Gastrocnemius medialis (tissue), 4 donors: ENCODE measurements around the gene CACNA1C. TPM values are rescaled to one million over a fixed set of nuclear protein-coding genes. Genes with fewer than 3 reads are reported as not detected.

Source experiments
- ATAC-seq, 2 donors: fragments of 150-250 bp; one replicate each; pipeline ENCODE4 v1.9.1; 2016
- DNase-seq, 2 donors: peaks; one replicate each; pipeline ENCODE4 v3.0.0-alpha.2; 2019
- H3K27ac ChIP-seq, 4 donors: fragments of 200-600 bp; sonication (generic); 1 replicate in 1 of 4; 2 replicates in 3 of 4; pipeline ENCODE4 v1.5.1; 2016 to 2018; ENCODE audit warnings: mild to moderate bottlenecking in 2 of 4, moderate library complexity in 1 of 4
- H3K27me3 ChIP-seq, 3 donors: fragments of 200-600 bp; sonication (generic) in 2 of 3; 1 replicate in 1 of 3; 2 replicates in 2 of 3; pipeline versions ENCODE4 v1.5.1 to v1.6.0; 2016 to 2019; ENCODE audit warnings: mild to moderate bottlenecking in 1 of 3, moderate library complexity in 1 of 3
- H3K36me3 ChIP-seq, 2 donors: fragments of 200-600 bp; sonication (generic) in 1 of 2; one replicate each; pipeline ENCODE4 v1.5.1; 2017 to 2018
- H3K4me1 ChIP-seq, 2 donors: fragments of 200-600 bp; sonication (generic) in 1 of 2; one replicate each; pipeline ENCODE4 v1.5.1; 2016 to 2017; ENCODE audit warnings: mild to moderate bottlenecking in 2 of 2
- H3K4me3 ChIP-seq, 4 donors: fragments of 200-600 bp; sonication (generic) in 3 of 4; 1 replicate in 1 of 4; 2 replicates in 3 of 4; pipeline ENCODE4 v1.5.1; 2016 to 2019; ENCODE audit warnings: mild to moderate bottlenecking in 2 of 4
- H3K9me3 ChIP-seq, 3 donors: fragments of 200-600 bp; sonication (generic) in 2 of 3; 1 replicate in 1 of 3; 2 replicates in 2 of 3; pipeline ENCODE4 v1.5.1; 2016 to 2019
- POLR2A ChIP-seq, 2 donors: fragments of 450-650 bp; IDR thresholded peaks; one replicate each; pipeline ENCODE4 v1.6.1; 2017; ENCODE audit warnings: antibody characterized with exemption in 2 of 2, mild to moderate bottlenecking in 2 of 2, moderate library complexity in 2 of 2
- in situ Hi-C, 4 donors: fragments of 200-750 bp; cut with MboI; loops; one replicate each; pipeline versions ENCODE4 v1.15.0 to v1.8.0; 2017; ENCODE audit warnings: low sequenced_read_pairs in 4 of 4
- intact Hi-C: fragments of 100-400 bp; cut with DNase I; formaldehyde crosslinking; loops from one replicate; pipeline ENCODE4 v1.15.1; 2023; ENCODE audit warnings: low total_unique reads
- total RNA-seq, 4 donors: library from RNA; depleted of rRNA; stranded (reverse); fragments of >200 nt; gene quantifications; one replicate each; pipeline versions ENCODE4 v1.1.0 to v1.2.3, GENCODE V29; 2016
- TF ChIP-seq, protein P1 (sequence below), 5 experiments: fragments of 450-650 bp in 3 of 5; fragments of 200-600 bp in 2 of 5; sonication (generic) in 2 of 5; IDR thresholded peaks in 4 of 5; conservative IDR thresholded peaks in 1 of 5; 1 replicate in 4 of 5; 2 replicates in 1 of 5; pipeline ENCODE4 v1.5.1; 2016 to 2019; ENCODE audit warnings: antibody characterized with exemption in 5 of 5, mild to moderate bottlenecking in 3 of 5, moderate library complexity in 3 of 5

Gene CACNA1C
- total RNA-seq, 4 donors from 2014 or later, result 0.80 to 1.8 (median 0.91) TPM

GRCh38 chr12:2009623-2010022, 43.2 kb upstream of the CACNA1C start:
- Histone ChIP-seq H3K4me1 (peaks cover 3 to 15% of the 10 kb centered on the region in 2 donors), H3K4me3 (no peak overlapping the region), H3K27me3 (no peaks in the 10 kb centered on the region), H3K27ac (no peak overlapping the region), H3K36me3 (no peaks in the 10 kb centered on the region), H3K9me3 (no peaks in the 10 kb centered on the region)
- in situ Hi-C loops (no loop called here), intact Hi-C loops (no loop called here)
- ATAC-seq (no peak), DNase-seq (no peak)
- no peak for TF ChIP-seq POLR2A (IDR thresholded peaks at IDR 0.05)
- TF ChIP-seq, protein P1, sequence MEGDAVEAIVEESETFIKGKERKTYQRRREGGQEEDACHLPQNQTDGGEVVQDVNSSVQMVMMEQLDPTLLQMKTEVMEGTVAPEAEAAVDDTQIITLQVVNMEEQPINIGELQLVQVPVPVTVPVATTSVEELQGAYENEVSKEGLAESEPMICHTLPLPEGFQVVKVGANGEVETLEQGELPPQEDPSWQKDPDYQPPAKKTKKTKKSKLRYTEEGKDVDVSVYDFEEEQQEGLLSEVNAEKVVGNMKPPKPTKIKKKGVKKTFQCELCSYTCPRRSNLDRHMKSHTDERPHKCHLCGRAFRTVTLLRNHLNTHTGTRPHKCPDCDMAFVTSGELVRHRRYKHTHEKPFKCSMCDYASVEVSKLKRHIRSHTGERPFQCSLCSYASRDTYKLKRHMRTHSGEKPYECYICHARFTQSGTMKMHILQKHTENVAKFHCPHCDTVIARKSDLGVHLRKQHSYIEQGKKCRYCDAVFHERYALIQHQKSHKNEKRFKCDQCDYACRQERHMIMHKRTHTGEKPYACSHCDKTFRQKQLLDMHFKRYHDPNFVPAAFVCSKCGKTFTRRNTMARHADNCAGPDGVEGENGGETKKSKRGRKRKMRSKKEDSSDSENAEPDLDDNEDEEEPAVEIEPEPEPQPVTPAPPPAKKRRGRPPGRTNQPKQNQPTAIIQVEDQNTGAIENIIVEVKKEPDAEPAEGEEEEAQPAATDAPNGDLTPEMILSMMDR (IDR thresholded peaks at IDR 0.05 in 4 of 5, conservative IDR thresholded peaks at IDR 0.05 in 1 of 5), result no peak

DNA sequence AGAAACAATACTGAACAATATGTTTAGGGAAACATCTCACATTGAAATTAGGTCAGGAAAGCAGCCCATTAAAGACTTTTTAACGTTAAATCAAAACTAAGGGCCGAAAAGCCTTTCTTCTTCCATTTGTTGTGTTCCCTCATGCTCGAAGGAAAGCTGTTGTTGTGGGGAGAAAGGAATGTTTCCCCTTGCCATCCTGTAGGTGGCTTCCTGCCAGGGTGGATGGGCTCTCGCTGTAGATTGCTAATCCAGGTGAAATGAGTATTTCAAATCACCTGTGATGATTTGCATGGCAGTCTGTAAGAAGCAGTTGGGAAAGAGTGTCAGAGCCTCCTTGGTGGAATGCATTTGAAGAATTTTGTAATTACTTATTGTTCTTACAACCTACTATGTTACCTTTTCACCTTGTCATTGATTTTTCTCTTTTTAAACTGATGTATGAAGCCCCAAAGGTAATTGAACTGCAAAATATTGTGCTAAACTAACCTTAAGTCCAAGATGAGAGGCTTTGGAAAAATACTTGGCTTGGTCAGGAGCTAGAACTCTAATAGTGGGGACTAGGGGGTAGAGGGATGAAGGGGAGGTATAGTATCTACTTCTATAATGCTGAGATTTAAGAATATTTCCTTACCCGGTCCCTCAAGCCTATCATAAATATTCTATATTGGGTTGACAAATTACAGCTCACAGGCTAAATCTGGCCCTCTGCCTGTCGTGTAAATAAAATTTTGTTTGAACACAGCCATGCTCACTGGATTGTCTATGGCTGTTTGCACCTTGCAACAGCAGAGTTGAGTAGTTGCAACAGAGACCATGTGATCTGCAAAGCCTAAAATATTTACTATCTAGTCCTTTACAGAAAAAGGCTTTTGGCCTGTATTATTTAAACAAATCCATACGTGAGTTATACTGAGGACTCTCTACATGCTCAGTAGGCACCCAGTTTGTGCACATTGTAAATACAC, 40.9 kb upstream of the CACNA1C start:
- Histone ChIP-seq H3K4me3 (no peak overlapping the region), H3K9me3 (no peaks in the 10 kb centered on the region), H3K27ac (no peak overlapping the region), H3K4me1 (peaks cover 0 to 13% of the 10 kb centered on the region in 2 donors), H3K27me3 (no peaks in the 10 kb centered on the region), H3K36me3 (no peaks in the 10 kb centered on the region)
- DNase-seq, result no peak
- ATAC-seq, result no peak
- in situ Hi-C loops (no loop called here), intact Hi-C loops (no loop called here)
- TF ChIP-seq POLR2A (IDR thresholded peaks at IDR 0.05), result no peak
- TF ChIP-seq, protein P1 (IDR thresholded peaks at IDR 0.05 in 4 of 5, conservative IDR thresholded peaks at IDR 0.05 in 1 of 5), result no peak

- ATAC-seq, result no peak
- in situ Hi-C loops, result no loop called here
These were observed 39.7 kb upstream of the CACNA1C start for GRCh38 chr12:2013086-2013485.

DNA sequence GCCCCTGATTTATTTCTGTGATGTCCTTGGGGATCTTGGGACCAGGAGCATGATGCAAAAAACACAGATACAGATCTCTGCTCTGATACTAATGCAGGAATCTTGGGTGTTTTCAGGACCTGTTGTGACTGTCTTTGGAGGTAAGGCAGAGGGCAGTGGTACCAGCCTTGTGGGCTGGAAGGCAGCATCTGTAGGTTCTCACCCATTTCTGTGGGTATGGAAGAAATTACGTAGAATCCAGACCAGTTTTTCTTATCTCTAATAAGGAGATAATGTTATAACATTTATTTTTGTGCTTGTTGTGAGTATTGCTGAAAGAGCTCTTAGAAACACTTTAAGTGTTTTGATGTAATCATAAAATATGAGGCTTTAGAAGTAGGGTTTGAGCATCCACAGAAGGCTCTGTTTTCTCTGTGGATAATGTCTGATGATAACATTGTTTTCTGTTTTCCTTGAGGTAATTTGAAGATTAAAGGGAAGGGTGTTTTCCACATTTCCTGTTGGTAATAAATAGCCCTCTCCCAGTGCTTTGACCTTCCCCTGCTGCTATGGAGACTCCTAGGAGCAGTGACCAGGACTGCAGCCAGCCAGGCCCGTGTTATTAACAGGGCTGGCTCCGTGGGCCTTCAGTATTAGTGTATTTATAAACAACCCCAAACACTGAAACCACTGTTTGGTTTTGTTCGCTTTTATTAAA, 39.1 kb upstream of the CACNA1C start:
- Histone ChIP-seq H3K27me3 (no peaks in the 10 kb centered on the region), H3K27ac (peak overlapping the region in 3 of 4 donors; percentile 33 to 46 (median 44))

More at GRCh38 chr12:2013086-2013485, 39.7 kb upstream of the CACNA1C start:
- Histone ChIP-seq H3K4me1 (peaks cover 0 to 13% of the 10 kb centered on the region in 2 donors), H3K36me3 (no peaks in the 10 kb centered on the region), H3K27ac (peak overlapping the region in 2 of 4 donors; percentile 33 to 44), H3K9me3 (no peaks in the 10 kb centered on the region), H3K4me3 (no peak overlapping the region), H3K27me3 (no peaks in the 10 kb centered on the region)
- no peak for TF ChIP-seq POLR2A (IDR thresholded peaks at IDR 0.05)
- TF ChIP-seq, protein P1 (IDR thresholded peaks at IDR 0.05 in 4 of 5, conservative IDR thresholded peaks at IDR 0.05 in 1 of 5), result no peak
- intact Hi-C loops, result no loop called here
- no peak for DNase-seq

More for the DNA sequence above, 39.1 kb upstream of the CACNA1C start:
- H3K4me3 ChIP-seq, result no peak overlapping the region
- TF ChIP-seq POLR2A (IDR thresholded peaks at IDR 0.05), result no peak
- TF ChIP-seq, protein P1 (IDR thresholded peaks at IDR 0.05 in 4 of 5, conservative IDR thresholded peaks at IDR 0.05 in 1 of 5), result no peak
- peaks cover 0 to 13% of the 10 kb centered on the region in 2 donors for H3K4me1 ChIP-seq
- no peaks in the 10 kb centered on the region for H3K36me3 ChIP-seq
- intact Hi-C loops, result no loop called here
- no peaks in the 10 kb centered on the region for H3K9me3 ChIP-seq
- in situ Hi-C loops, result no loop called here
- DNase-seq (no peak), ATAC-seq (peak in 1 of 2 donors; percentile 56)
